Kidney (tissue), 14 donors: ENCODE data around the gene PCSK2. TPM values are rescaled to one million over a fixed set of nuclear protein-coding genes. Genes with fewer than 3 reads are reported as not detected.

Experiments
- DNase-seq, 5 donors: peaks; one replicate each; pipeline ENCODE4 v3.0.0-alpha.2; 2013 to 2020
- FAIRE-seq: peaks from 2 replicates; lab custom pipeline; 2012; peaks lifted over from hg19 to GRCh38; lab: Jason Lieb, UNC
- H3K27ac ChIP-seq, 2 donors: one replicate each; pipeline ENCODE4 v1.7.0; 2013; ENCODE audit warnings: low read depth in 2 of 2, low read length in 2 of 2, inconsistent platforms in 1 of 2
- H3K27me3 ChIP-seq: one replicate; pipeline ENCODE4 v1.7.1; 2013; ENCODE audit warnings: low read length, inconsistent platforms; ENCODE audit not compliant: control insufficient read depth, insufficient read depth
- H3K36me3 ChIP-seq, 3 donors: one replicate each; pipeline versions ENCODE4 v1.7.0 to v1.7.1; 2013; ENCODE audit warnings: low read length in 3 of 3, control low read depth in 1 of 3, inconsistent platforms in 1 of 3; ENCODE audit not compliant: insufficient read depth in 3 of 3, control insufficient read depth in 2 of 3
- H3K4me1 ChIP-seq, 3 donors: one replicate each; pipeline versions ENCODE4 v1.7.0 to v1.7.1; 2013; ENCODE audit warnings: low read length in 3 of 3, inconsistent platforms in 1 of 3, low read depth in 1 of 3; ENCODE audit not compliant: control insufficient read depth in 2 of 3, insufficient read depth in 2 of 3
- H3K4me3 ChIP-seq, 3 donors: one replicate each; pipeline versions ENCODE4 v1.7.0 to v1.8.1; 2013; ENCODE audit warnings: low read length in 3 of 3, control low read depth in 1 of 3, inconsistent platforms in 1 of 3
- H3K9ac ChIP-seq, 3 donors: one replicate each; pipeline versions ENCODE4 v1.7.0 to v1.7.1; 2013; ENCODE audit warnings: low read length in 3 of 3, control low read depth in 1 of 3, inconsistent platforms in 1 of 3
- H3K9me3 ChIP-seq, 3 donors: one replicate each; pipeline versions ENCODE4 v1.7.0 to v1.7.1; 2013; ENCODE audit warnings: low read length in 3 of 3, control low read depth in 1 of 3, inconsistent platforms in 1 of 3; ENCODE audit not compliant: control insufficient read depth in 2 of 3, insufficient read depth in 1 of 3
- intact Hi-C: fragments of 100-400 bp; cut with DNase I; formaldehyde crosslinking; loops from one replicate; pipeline ENCODE4 v1.11.1; 2022
- polyA plus RNA-seq: library from polyadenylated mRNA; stranded (reverse); fragments of 350-450 nt; fragmentation: Illumina TruSeq; extraction: RNeasy Lipid Tissue Mini Kit (QIAGEN cat#74804); gene quantifications from one replicate; pipeline ENCODE4 v1.2.3, GENCODE V29; 2014; ENCODE audit warnings: low read depth, low replicate concordance; ENCODE audit not compliant: insufficient read depth
- total RNA-seq: library from RNA; stranded (reverse); fragmentation: NEBNext Ultra II Directional; extraction: Animal tissue kit (Norgen Biotek cat#: 25700); gene quantifications from one replicate; pipeline ENCODE4 v1.2.1, GENCODE V29; 2021
- TF ChIP-seq, protein P1 (sequence below): IDR thresholded peaks from 3 replicates; pipeline ENCODE4 v1.5.1; 2012; ENCODE audit warnings: mild to moderate bottlenecking, moderate library complexity, borderline replicate concordance; ENCODE audit not compliant: insufficient read depth; ENCODE audit errors: extremely low read depth
- donor health status: control.
- donor health status: control.
- donor health status: control.
- donor health status: control.
- donor health status: control.
- donor health status: DM: yes; HTN: yes; CAD: no.
- donor health status: Normal renal cell carcinoma (clear cell type).

Gene PCSK2
- total and polyA plus RNA-seq, 2 donors from 2014 or later, result 0.22 to 0.54 TPM

DNA sequence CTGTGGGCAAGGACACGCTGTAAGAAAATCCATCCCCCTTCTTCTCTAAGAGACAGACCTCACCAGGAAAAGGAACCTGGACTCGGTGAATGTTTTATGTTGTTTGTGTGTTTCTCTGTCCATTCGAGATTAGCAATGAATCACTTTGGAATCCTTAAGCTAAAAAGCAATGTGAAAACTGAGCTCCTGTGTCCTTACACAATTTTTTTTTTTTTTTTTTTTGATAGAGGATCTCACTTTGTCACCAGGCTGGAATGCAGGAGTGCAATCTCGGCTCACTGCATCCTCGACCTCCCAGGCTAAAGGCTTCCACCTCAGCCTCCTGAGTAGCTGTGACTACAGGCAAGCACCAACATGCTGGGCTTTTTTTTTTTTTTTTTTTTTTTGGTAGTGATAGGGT lies 272.2 kb downstream of the PCSK2 start:
- Histone ChIP-seq H3K27ac (no peak overlapping the region), H3K9ac (no peak overlapping the region), H3K4me1 (no peaks in the 10 kb centered on the region), H3K27me3 (no peaks in the 10 kb centered on the region), H3K4me3 (no peak overlapping the region), H3K36me3 (no peaks in the 10 kb centered on the region), H3K9me3 (no peaks in the 10 kb centered on the region)
- DNase-seq, result peak in 3 of 5 donors; percentile 24 to 38 (median 31)
- FAIRE-seq, result no peak
- intact Hi-C loops, result no loop called here
- TF ChIP-seq, protein P1, sequence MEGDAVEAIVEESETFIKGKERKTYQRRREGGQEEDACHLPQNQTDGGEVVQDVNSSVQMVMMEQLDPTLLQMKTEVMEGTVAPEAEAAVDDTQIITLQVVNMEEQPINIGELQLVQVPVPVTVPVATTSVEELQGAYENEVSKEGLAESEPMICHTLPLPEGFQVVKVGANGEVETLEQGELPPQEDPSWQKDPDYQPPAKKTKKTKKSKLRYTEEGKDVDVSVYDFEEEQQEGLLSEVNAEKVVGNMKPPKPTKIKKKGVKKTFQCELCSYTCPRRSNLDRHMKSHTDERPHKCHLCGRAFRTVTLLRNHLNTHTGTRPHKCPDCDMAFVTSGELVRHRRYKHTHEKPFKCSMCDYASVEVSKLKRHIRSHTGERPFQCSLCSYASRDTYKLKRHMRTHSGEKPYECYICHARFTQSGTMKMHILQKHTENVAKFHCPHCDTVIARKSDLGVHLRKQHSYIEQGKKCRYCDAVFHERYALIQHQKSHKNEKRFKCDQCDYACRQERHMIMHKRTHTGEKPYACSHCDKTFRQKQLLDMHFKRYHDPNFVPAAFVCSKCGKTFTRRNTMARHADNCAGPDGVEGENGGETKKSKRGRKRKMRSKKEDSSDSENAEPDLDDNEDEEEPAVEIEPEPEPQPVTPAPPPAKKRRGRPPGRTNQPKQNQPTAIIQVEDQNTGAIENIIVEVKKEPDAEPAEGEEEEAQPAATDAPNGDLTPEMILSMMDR, result no peak

DNA sequence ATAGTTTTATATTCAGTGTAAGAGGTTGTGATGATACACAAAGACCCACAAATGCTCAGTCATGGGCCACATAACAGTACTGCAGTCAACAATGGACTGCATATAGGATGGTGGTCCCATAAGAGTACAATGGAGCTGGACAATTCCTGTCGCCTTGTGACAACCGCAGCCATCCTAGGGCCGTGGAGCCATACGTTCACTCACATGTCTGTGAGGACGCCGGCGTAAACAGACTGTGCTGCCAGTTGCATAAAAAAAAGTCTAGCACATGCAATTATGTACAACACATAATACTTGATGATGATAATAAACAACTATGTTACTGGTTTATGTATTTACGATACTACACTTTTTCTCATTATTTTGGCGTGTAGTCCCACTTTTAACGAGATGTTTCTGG lies 273.4 kb downstream of the PCSK2 start:
- H3K27me3 ChIP-seq, result no peaks in the 10 kb centered on the region
- peaks cover 0 to 3% (median 0%) of the 10 kb centered on the region in 3 donors for H3K4me1 ChIP-seq
- FAIRE-seq (no peak), DNase-seq (peak in 1 of 5 donors; percentile 2)
- TF ChIP-seq, protein P1, result no peak
- H3K9ac ChIP-seq, result no peak overlapping the region
- H3K27ac ChIP-seq, result no peak overlapping the region
- H3K4me3 ChIP-seq, result no peak overlapping the region
- no peaks in the 10 kb centered on the region for H3K36me3 ChIP-seq
- H3K9me3 ChIP-seq, result no peaks in the 10 kb centered on the region
- intact Hi-C loops, result loop anchor here (10.0 kb wide), 1 partner anchor 505 kb away; no protein-coding TSS in a partner anchor

DNA sequence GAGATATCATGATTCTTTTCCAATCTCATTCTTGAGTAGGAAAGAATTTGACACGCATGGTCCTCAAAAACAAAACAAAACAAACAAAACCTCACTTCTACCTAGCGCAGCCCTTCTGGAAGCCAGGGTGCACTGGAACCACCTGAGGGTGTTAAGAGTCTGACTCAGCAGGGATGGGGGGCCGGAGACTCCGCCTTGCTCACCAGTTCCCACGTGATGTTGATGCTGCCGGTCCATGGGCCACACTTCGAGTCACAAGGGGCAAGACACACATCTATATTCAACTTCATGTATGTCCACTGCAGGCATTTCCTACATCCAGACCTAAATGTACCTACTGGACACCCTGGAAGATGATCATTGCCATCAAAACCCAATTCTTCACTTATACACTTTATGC lies 274.0 kb downstream of the PCSK2 start:
- TF ChIP-seq, protein P1, result no peak
- no peaks in the 10 kb centered on the region for H3K9me3 ChIP-seq
- H3K9ac ChIP-seq, result no peak overlapping the region
- FAIRE-seq (no peak), DNase-seq (peak in 1 of 5 donors; percentile 6)
- intact Hi-C loops, result loop anchor here (10.0 kb wide), 1 partner anchor 504 kb away; no protein-coding TSS in a partner anchor
- H3K27ac ChIP-seq, result no peak overlapping the region
- H3K27me3 ChIP-seq, result no peaks in the 10 kb centered on the region
- peaks cover 0 to 3% (median 0%) of the 10 kb centered on the region in 3 donors for H3K4me1 ChIP-seq
- H3K36me3 ChIP-seq, result no peaks in the 10 kb centered on the region
- no peak overlapping the region for H3K4me3 ChIP-seq

DNA sequence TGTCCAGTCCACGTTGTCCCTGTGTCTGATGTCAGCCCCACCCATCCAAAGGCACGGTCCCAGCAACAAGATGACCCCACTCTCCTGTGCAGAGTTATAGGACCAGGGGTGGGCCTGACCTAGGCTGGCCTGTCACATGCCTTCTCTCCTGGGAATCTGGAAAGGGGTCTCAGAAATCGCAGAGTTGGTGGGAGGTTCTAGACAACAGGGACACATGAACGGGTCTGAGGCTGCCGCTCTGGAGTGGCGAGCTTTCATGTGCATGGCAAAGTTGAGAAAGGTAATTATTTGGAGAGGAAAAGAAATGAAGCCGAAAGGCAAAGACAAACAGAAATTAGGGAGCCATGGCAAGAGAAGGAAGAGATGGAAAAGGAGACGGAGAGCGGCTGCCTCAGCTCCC lies 274.9 kb downstream of the PCSK2 start:
- peaks cover 0 to 3% (median 0%) of the 10 kb centered on the region in 3 donors for H3K4me1 ChIP-seq
- no peaks in the 10 kb centered on the region for H3K27me3 ChIP-seq
- H3K4me3 ChIP-seq, result no peak overlapping the region
- TF ChIP-seq, protein P1, result no peak
- no peak overlapping the region for H3K27ac ChIP-seq
- DNase-seq (peak in 1 of 5 donors; percentile 18), FAIRE-seq (no peak)
- no peak overlapping the region for H3K9ac ChIP-seq
- intact Hi-C loops, result loop anchor here (10.0 kb wide), 1 partner anchor 503 kb away; no protein-coding TSS in a partner anchor
- H3K9me3 ChIP-seq, result no peaks in the 10 kb centered on the region
- no peaks in the 10 kb centered on the region for H3K36me3 ChIP-seq
